Breast epithelium (tissue), 4 donors: Measurements from ENCODE around the gene CREM. TPM values are rescaled to one million over a fixed set of nuclear protein-coding genes. Genes with fewer than 3 reads are reported as not detected.

ENCODE experiments used
- DNase-seq, 2 donors: peaks; one replicate each; pipeline ENCODE4 v3.0.0-alpha.2; 2019; ENCODE audit warnings: low spot score in 2 of 2
- H3K27ac ChIP-seq, 2 donors: fragments of 200-600 bp; sonication (generic) in 1 of 2; one replicate each; pipeline ENCODE4 v1.5.1; 2016 to 2019; ENCODE audit warnings: mild to moderate bottlenecking in 1 of 2
- H3K27me3 ChIP-seq, 2 donors: fragments of 200-600 bp; sonication (generic) in 1 of 2; one replicate each; pipeline versions ENCODE4 v1.5.1 to v1.6.0; 2017 to 2019; ENCODE audit warnings: control low read depth in 1 of 2, mild to moderate bottlenecking in 1 of 2
- H3K36me3 ChIP-seq: fragments of 200-600 bp; one replicate; pipeline ENCODE4 v1.5.1; 2019
- H3K4me1 ChIP-seq, 2 donors: fragments of 200-600 bp; sonication (generic); one replicate each; pipeline ENCODE4 v1.5.1; 2016 to 2019; ENCODE audit warnings: control low read depth in 1 of 2
- H3K4me3 ChIP-seq, 3 donors: fragments of 200-600 bp; sonication (generic); 1 replicate in 2 of 3; 2 replicates in 1 of 3; pipeline ENCODE4 v1.5.1; 2016 to 2019; ENCODE audit warnings: mild to moderate bottlenecking in 3 of 3, moderate library complexity in 2 of 3
- H3K9me3 ChIP-seq, 2 donors: fragments of 200-600 bp; sonication (generic) in 1 of 2; one replicate each; pipeline ENCODE4 v1.5.1; 2016 to 2019; ENCODE audit warnings: control low read depth in 1 of 2
- POLR2A ChIP-seq: fragments of 450-650 bp; IDR thresholded peaks from one replicate; pipeline ENCODE4 v1.6.1; 2016; ENCODE audit warnings: antibody characterized with exemption, mild to moderate bottlenecking, moderate library complexity
- POLR2AphosphoS5 ChIP-seq, 3 donors: sonication (generic); formaldehyde crosslinking; IDR thresholded peaks; one replicate each; pipeline ENCODE4 v1.6.1; 2017; ENCODE audit warnings: antibody characterized with exemption in 3 of 3
- intact Hi-C: fragments of 100-400 bp; cut with DNase I; formaldehyde crosslinking; loops from one replicate; pipeline ENCODE4 v1.15.1; 2023; ENCODE audit warnings: low total_unique reads
- total RNA-seq, 3 donors: library from RNA; depleted of rRNA; stranded (reverse); fragments of >200 nt; gene quantifications; one replicate each; pipeline ENCODE4 v1.1.0, GENCODE V29; 2016
- TF ChIP-seq, protein P1 (sequence below), 3 donors: fragments of 450-650 bp; IDR thresholded peaks; one replicate each; pipeline ENCODE4 v1.5.1; 2016 to 2017; ENCODE audit warnings: antibody characterized with exemption in 3 of 3, mild to moderate bottlenecking in 3 of 3, moderate library complexity in 3 of 3

The CREM gene
- total RNA-seq, 3 donors from 2014 or later: 30.6 to 55.4 (median 41.6) TPM

DNA sequence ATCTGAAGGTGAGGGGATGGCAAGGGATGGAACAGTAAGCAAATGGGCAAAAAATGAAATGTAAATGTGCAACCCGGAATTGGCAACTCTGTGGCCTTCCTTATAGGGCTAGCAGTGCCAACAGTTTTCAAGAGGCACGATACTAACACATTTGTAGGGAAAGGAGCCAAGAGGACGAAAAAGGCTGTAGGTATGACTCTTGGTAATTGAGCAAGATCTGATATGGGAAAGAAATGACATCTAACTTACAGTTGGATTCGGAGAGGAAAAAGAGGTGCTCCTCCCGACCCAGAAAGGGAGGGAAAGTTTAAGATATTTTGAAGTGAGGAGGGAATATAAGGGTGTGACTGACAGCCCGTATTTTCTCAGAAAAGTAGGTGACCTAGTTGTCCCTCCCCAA, 2.1 kb upstream of the CREM start:
- intact Hi-C loops: loop anchor here (10.0 kb wide), 1 partner anchor 1750 kb away; no protein-coding TSS in a partner anchor
- TF ChIP-seq POLR2A (no peak), POLR2AphosphoS5 (IDR thresholded peaks at IDR 0.05) (no peak)
- TF ChIP-seq, protein P1, sequence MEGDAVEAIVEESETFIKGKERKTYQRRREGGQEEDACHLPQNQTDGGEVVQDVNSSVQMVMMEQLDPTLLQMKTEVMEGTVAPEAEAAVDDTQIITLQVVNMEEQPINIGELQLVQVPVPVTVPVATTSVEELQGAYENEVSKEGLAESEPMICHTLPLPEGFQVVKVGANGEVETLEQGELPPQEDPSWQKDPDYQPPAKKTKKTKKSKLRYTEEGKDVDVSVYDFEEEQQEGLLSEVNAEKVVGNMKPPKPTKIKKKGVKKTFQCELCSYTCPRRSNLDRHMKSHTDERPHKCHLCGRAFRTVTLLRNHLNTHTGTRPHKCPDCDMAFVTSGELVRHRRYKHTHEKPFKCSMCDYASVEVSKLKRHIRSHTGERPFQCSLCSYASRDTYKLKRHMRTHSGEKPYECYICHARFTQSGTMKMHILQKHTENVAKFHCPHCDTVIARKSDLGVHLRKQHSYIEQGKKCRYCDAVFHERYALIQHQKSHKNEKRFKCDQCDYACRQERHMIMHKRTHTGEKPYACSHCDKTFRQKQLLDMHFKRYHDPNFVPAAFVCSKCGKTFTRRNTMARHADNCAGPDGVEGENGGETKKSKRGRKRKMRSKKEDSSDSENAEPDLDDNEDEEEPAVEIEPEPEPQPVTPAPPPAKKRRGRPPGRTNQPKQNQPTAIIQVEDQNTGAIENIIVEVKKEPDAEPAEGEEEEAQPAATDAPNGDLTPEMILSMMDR (IDR thresholded peaks at IDR 0.05): no peak
- peak overlapping the region; percentile 26 to 40 for H3K27ac ChIP-seq

DNA sequence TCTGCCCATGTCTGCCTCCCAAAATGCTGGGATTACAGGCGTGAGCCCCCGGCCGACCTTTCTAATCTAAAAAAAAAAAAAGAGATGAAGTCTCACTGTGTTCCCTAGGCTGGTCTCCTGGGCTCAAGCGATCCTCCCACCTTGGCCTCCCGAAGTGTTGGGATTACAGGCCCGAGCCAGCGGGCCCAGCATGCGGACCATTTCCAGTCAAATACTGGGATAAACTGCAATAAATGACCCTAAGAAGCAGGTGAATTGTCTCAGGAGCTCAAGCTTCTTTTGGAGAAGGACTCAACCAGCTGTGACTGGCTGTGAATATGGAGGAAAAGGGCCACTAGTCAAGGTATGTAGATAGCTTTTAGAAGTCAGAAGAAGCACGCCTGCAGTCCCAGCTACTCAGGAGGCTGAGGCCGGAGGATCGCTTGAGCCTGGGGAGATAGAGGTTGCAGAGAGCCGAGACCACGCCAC, 550 bp upstream of the CREM start:
- H3K36me3 ChIP-seq: no peaks in the 10 kb centered on the region
- TF ChIP-seq POLR2AphosphoS5 (IDR thresholded peaks at IDR 0.05): no peak
- TF ChIP-seq POLR2A: no peak
- TF ChIP-seq, protein P1 (IDR thresholded peaks at IDR 0.05): no peak
- H3K27ac ChIP-seq: peak overlapping the region; percentile 99 to 100
- no peaks in the 10 kb centered on the region for H3K4me1 ChIP-seq
- H3K9me3 ChIP-seq: no peaks in the 10 kb centered on the region
- peak overlapping the region; percentile 73 to 94 (median 81) for H3K4me3 ChIP-seq
- DNase-seq: no peak
- H3K27me3 ChIP-seq: no peaks in the 10 kb centered on the region
- intact Hi-C loops: loop anchor here (10.0 kb wide), 1 partner anchor 1749 kb away; no protein-coding TSS in a partner anchor

More for the DNA sequence above, 2.1 kb upstream of the CREM start:
- Histone ChIP-seq H3K36me3 (no peaks in the 10 kb centered on the region), H3K27me3 (no peaks in the 10 kb centered on the region), H3K4me1 (no peaks in the 10 kb centered on the region), H3K4me3 (no peak overlapping the region), H3K9me3 (no peaks in the 10 kb centered on the region)
- no peak for DNase-seq

DNA sequence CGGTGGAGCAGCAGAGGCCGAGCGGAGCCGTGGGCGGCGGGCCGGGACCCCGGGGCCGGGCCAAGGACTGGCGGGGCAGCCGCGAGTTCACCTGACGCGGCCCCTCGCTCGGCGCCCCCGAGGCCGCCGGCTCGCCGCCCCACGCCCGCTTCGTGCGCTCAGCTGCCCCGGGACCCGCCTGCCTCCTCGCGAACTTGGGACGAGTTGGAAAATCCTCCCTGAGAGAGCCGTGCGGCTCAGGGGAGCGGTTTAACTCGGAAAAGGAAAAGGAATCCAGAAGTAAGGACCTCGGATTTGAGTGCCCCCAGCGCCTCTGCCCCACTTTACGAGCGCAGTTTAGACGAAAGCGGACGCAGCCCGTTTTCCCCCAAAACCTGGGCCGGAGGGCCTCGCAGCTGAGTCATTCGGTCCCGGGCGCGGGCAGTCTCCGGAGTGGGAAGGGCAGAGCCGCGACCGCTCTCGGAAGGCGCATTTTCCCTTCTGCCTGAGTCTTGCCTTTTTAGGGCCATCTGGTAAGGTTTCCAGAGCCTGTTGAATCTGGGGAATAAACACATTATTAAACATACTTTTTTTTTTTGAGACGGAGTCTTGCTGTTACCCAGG, 744 bp downstream of the CREM start:
- TF ChIP-seq POLR2A: peak; percentile 6
- TF ChIP-seq, protein P1 (IDR thresholded peaks at IDR 0.05): no peak
- peak in 1 of 3 donors; percentile 42 for TF ChIP-seq POLR2AphosphoS5 (IDR thresholded peaks at IDR 0.05)
- no peaks in the 10 kb centered on the region for H3K9me3 ChIP-seq
- intact Hi-C loops: loop anchor here (10.0 kb wide), 1 partner anchor 1747 kb away; no protein-coding TSS in a partner anchor
- no peaks in the 10 kb centered on the region for H3K4me1 ChIP-seq
- DNase-seq: peak; percentile 45 to 60
- peak overlapping the region; percentile 99 to 100 for H3K27ac ChIP-seq
- H3K4me3 ChIP-seq: peak overlapping the region; percentile 73 to 94 (median 81)
- H3K27me3 ChIP-seq: no peaks in the 10 kb centered on the region
- H3K36me3 ChIP-seq: no peaks in the 10 kb centered on the region

DNA sequence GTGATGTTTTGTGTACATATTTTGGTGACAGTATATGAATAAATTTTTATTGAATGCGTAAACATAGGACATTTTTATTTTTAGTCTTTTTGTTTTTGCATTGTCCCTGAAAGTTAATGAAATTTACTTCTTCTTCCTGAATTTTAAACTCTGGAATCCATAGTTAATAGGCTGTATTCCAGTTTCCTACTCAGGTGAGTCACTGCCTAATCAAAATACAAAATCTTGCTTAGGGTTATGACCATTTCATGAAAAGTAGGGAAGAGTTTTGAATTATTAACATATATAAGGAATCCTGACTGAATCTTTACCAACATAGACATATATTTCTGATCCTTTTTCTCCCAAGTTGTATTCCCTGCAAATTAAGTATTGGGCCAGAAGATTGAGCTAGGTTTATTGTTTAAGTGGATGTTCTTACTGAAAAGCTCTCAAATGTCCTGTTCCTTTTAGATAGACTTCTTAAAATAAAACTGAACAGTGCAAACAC, 2.6 kb downstream of the CREM start:
- Histone ChIP-seq H3K27ac (no peak overlapping the region), H3K36me3 (no peaks in the 10 kb centered on the region), H3K9me3 (no peaks in the 10 kb centered on the region), H3K4me1 (no peaks in the 10 kb centered on the region), H3K27me3 (no peaks in the 10 kb centered on the region), H3K4me3 (no peak overlapping the region)
- DNase-seq: no peak
- intact Hi-C loops: loop anchor here (10.0 kb wide), 1 partner anchor 1746 kb away; no protein-coding TSS in a partner anchor
- TF ChIP-seq POLR2AphosphoS5 (IDR thresholded peaks at IDR 0.05) (no peak), POLR2A (no peak)
- TF ChIP-seq, protein P1 (IDR thresholded peaks at IDR 0.05): no peak

DNA sequence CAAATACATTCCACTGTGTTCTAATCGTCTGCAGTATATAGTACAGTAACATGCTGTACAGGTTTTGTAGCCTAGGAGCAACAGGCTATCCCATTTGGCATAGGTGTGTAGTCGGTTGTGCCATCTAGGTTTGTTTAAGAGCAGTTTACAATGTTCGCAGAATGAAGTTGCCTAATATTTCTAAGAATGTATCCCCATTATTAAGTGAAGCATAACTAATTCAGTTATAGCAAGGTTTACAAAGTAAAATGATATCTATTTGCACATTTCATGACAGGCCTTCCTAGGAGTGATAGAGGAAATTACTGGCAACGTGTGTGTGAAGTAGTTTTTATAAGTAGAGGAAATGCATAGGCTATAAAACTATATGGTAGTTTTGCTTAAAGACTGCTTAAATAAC, 4.0 kb downstream of the CREM start:
- Histone ChIP-seq H3K27ac (peak overlapping the region in 1 of 2 donors; percentile 22), H3K27me3 (no peaks in the 10 kb centered on the region), H3K9me3 (no peaks in the 10 kb centered on the region), H3K4me1 (no peaks in the 10 kb centered on the region), H3K36me3 (no peaks in the 10 kb centered on the region), H3K4me3 (no peak overlapping the region)
- intact Hi-C loops: no loop called here
- TF ChIP-seq POLR2A: no peak
- TF ChIP-seq, protein P1 (IDR thresholded peaks at IDR 0.05): no peak
- no peak for TF ChIP-seq POLR2AphosphoS5 (IDR thresholded peaks at IDR 0.05)
- no peak for DNase-seq
